Lower leg skin (tissue), 4 donors: Measurements from ENCODE around the gene PTRH1. TPM values are rescaled to one million over a fixed set of nuclear protein-coding genes. Genes with fewer than 3 reads are reported as not detected.

ENCODE experiments used
- DNase-seq, 2 donors: peaks; one replicate each; pipeline ENCODE4 v3.0.0-alpha.2; 2019; ENCODE audit warnings: low spot score in 2 of 2
- H3K4me3 ChIP-seq: fragments of 200-600 bp; sonication (generic); 2 replicates; pipeline ENCODE4 v1.5.1; 2017; ENCODE audit warnings: mild to moderate bottlenecking, low read depth; ENCODE audit not compliant: poor library complexity, severe bottlenecking
- CTCF ChIP-seq, 3 donors: fragments of 450-650 bp; IDR thresholded peaks; one replicate each; pipeline ENCODE4 v1.5.1; 2016; ENCODE audit warnings: antibody characterized with exemption in 3 of 3, mild to moderate bottlenecking in 3 of 3, moderate library complexity in 2 of 3
- POLR2A ChIP-seq, 2 donors: fragments of 450-650 bp; IDR thresholded peaks; one replicate each; pipeline ENCODE4 v1.6.1; 2016 to 2017; ENCODE audit warnings: antibody characterized with exemption in 2 of 2, mild to moderate bottlenecking in 1 of 2, moderate library complexity in 1 of 2
- WGBS, 2 donors: methylation state at CpG; one replicate each; pipeline ENCODE4 v1.1.5; 2018; 5-methylcytosine and 5-hydroxymethylcytosine counted together
- intact Hi-C: fragments of 100-400 bp; cut with DNase I; formaldehyde crosslinking; loops from one replicate; pipeline ENCODE4 v1.15.0; 2023; ENCODE audit warnings: low total_unique reads
- total RNA-seq, 4 donors: library from RNA; depleted of rRNA; stranded (reverse); fragments of >200 nt; gene quantifications; one replicate each; pipeline ENCODE4 v1.1.0, GENCODE V29; 2016

The PTRH1 gene
- total RNA-seq, 4 donors from 2014 or later = 28.2 to 71.8 (median 52.3) TPM

DNA sequence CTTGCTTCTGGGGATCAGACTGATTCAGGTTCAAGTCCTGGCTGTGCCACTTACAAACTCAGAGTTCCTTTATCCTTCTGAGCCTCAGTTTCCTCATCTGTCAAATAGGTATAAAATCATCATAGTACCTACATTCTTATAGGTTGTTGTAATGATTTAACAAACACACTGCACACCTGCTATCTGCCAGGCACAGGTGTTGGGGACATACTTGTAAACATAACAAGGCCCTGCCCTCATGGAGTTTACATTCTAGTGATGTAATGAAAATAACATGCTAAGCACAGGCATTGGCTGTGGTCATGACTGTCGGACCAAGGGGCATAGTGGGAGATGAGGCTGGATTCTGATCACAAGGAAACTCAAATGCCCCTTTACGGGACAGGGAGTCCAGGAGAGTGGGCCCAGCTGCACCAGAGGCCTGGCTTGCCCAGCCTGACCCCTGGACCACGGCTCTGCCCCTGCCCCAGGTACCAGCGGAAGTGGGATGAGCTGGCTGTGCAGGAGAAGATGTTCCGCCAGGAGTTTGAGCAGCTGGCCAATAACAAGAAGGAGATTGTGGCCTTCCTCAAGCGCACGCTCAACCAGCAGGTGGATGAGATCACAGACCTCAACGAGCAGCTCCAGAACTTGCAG, 6.4 kb downstream of the PTRH1 start:
- intact Hi-C loops = no loop called here
- 92 to 93% methylated on average over 8 of the region's 8 CpGs for WGBS, 2 donors
- H3K4me3 ChIP-seq = no peak overlapping the region
- TF ChIP-seq POLR2A (IDR thresholded peaks at IDR 0.05) (no peak), CTCF (IDR thresholded peaks at IDR 0.05) (no peak)
- no peak for DNase-seq

GRCh38 chr9:127707766-127708165, 7.7 kb downstream of the PTRH1 start:
- no peak overlapping the region for H3K4me3 ChIP-seq
- WGBS, 2 donors = 58 to 61% methylated on average over 5 of the region's 5 CpGs
- no peak for DNase-seq
- TF ChIP-seq POLR2A (IDR thresholded peaks at IDR 0.05) (no peak), CTCF (IDR thresholded peaks at IDR 0.05) (no peak)
- intact Hi-C loops = no loop called here

DNA sequence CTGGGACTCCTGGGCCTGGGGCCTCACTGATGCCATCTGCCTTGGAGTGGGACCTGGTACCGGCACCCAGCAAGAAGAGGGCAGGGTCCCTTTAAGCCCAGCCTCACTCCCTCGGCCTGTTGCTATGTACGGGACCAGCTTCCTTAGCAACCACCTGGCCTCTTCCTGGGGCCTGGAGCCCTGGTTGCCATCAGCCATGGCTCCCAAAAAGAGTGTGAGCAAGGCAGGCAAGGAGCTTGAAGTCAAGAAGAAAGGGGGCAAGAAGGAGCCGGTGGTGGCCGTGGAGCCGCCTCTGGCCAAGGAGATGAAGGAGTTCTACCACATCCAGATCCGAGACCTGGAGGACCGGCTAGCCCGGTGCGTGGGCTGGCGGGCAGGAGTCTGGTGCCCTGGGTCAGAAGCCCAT, 8.6 kb downstream of the PTRH1 start, which contains the start of gene CFAP157:
CFAP157 (plus strand) TSS at position 153 of the 406 bp plus-strand sequence; CDS start at position 197, 44 bp downstream.
- no peak within 1 kb of the TSS for H3K4me3 ChIP-seq
- no peak for TF ChIP-seq CTCF (IDR thresholded peaks at IDR 0.05)
- no peak for TF ChIP-seq POLR2A (IDR thresholded peaks at IDR 0.05)
- 59 to 65% methylated on average over 11 of the region's 11 CpGs for WGBS, 2 donors
- no peak for DNase-seq
- intact Hi-C loops = no loop called here

- WGBS, 2 donors = 83 to 90% methylated on average over 11 to 12 of the region's 12 CpGs
- intact Hi-C loops = no loop called here
- H3K4me3 ChIP-seq = no peak overlapping the region
- TF ChIP-seq POLR2A (IDR thresholded peaks at IDR 0.05) (no peak), CTCF (IDR thresholded peaks at IDR 0.05) (no peak)
- DNase-seq = no peak
Measured at GRCh38 chr9:127705577-127706379, 9.7 kb downstream of the PTRH1 start.

DNA sequence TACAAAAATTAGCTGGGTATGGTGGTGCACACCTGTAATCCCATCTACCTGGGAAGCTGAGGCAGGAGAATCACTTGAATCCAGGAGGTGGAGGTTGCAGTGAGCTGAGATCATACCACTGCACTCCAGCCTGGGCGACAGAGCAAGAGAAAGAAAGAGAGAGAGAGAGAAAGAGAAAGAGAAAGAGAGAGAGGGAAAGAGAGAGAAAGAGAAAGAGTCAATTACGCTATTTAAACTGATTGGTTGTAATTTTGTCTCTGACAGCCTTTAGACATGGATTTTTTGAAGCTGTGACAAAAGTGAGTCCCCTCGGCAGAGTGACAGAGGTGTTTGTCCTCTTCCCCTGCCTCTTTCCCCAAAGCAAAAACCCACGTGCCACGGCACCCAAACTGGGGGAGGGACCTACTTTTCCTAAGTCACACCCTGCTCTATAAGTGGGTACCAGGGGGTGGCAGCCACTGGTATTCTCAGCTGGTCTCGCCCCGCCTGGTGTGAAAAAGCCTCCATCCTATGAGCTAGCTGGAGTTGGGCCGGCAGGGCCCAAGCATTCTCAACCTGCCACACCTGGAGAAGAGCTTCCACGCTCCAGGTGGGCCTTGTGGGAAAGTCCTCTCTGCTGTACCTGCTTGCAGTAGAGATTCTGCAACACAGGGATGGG, 12.0 kb downstream of the PTRH1 start:
- no peak for DNase-seq
- TF ChIP-seq POLR2A (IDR thresholded peaks at IDR 0.05) = no peak
- no peak for TF ChIP-seq CTCF (IDR thresholded peaks at IDR 0.05)
- intact Hi-C loops = no loop called here
- 77 to 78% methylated on average over 9 of the region's 9 CpGs for WGBS, 2 donors
- H3K4me3 ChIP-seq = no peak overlapping the region
